ENCODE measurements around the gene SULT2B1.
A peak's percentile ranks its signal among the peaks of the same experiment; 100 is the strongest.

Gene SULT2B1

GRCh38 chr19:48607359-48607755 is 55.4 kb downstream of the SULT2B1 start:
- H3K27me3 ChIP-seq (ENCODE audit: insufficient read depth, low read length): no peaks in the 10 kb centered on the region
- H3K27ac ChIP-seq (ENCODE audit: low read depth, low read length): no peak overlapping the region
- no peak overlapping the region for H3K9ac ChIP-seq (ENCODE audit: low read depth, low read length)
- H3K4me3 ChIP-seq (ENCODE audit: low read length): no peak overlapping the region
- no peaks in the 10 kb centered on the region for H3K9me3 ChIP-seq (ENCODE audit: insufficient read depth, low read depth, low read length)
- H3K36me3 ChIP-seq (ENCODE audit: insufficient read depth, low read length): no peaks in the 10 kb centered on the region
- WGBS: 94% methylated on average over 7 of the region's 7 CpGs
- H3K4me1 ChIP-seq (ENCODE audit: insufficient read depth, low read length): no peaks in the 10 kb centered on the region

GRCh38 chr19:48608798-48609263 is 56.9 kb downstream of the SULT2B1 start:
- 71% methylated on average over 6 of the region's 9 CpGs for WGBS
- Histone ChIP-seq H3K27me3 (ENCODE audit: insufficient read depth, low read length) (no peaks in the 10 kb centered on the region), H3K4me3 (ENCODE audit: low read length) (no peak overlapping the region), H3K27ac (ENCODE audit: low read depth, low read length) (no peak overlapping the region), H3K36me3 (ENCODE audit: insufficient read depth, low read length) (no peaks in the 10 kb centered on the region), H3K4me1 (ENCODE audit: insufficient read depth, low read length) (no peaks in the 10 kb centered on the region), H3K9me3 (ENCODE audit: insufficient read depth, low read depth, low read length) (no peaks in the 10 kb centered on the region), H3K9ac (ENCODE audit: low read depth, low read length) (no peak overlapping the region)

GRCh38 chr19:48609571-48610108 is 57.7 kb downstream of the SULT2B1 start:
- 0 out of 2 replicates have a peak, but pooled peaks cover under 1% of the 10 kb centered on the region for H3K4me1 ChIP-seq (ENCODE audit: insufficient read depth, low read length)
- no peaks in the 10 kb centered on the region for H3K36me3 ChIP-seq (ENCODE audit: insufficient read depth, low read length)
- H3K27me3 ChIP-seq (ENCODE audit: insufficient read depth, low read length): no peaks in the 10 kb centered on the region
- no peaks in the 10 kb centered on the region for H3K9me3 ChIP-seq (ENCODE audit: insufficient read depth, low read depth, low read length)
- 95% methylated on average over 20 of the region's 20 CpGs for WGBS
- H3K9ac ChIP-seq (ENCODE audit: low read depth, low read length): no peak overlapping the region
- no peak overlapping the region for H3K4me3 ChIP-seq (ENCODE audit: low read length)
- H3K27ac ChIP-seq (ENCODE audit: low read depth, low read length): no peak overlapping the region

DNA sequence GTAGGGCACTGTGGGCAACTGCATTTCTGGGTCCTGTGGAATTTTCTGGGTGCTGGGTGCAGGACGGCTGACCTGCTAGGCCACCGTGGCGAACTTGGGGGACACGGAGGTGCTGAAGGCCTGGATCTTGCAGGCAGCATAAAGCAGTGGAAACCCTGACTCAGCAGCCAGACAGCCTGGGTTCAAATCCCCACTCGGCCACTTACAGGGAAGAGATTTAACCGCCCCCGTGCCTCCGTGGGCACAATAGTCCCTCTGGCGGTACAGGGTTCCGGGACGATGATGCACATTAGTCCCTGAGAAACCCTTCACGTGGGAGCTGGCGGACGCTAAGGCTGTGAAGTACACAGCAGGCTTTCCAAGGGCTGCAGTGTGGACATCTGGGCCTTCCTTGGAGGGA is 59.9 kb downstream of the SULT2B1 start:
- no peak overlapping the region for H3K27ac ChIP-seq (ENCODE audit: low read depth, low read length)
- H3K36me3 ChIP-seq (ENCODE audit: insufficient read depth, low read length): peaks cover 19% of the 10 kb centered on the region
- no peaks in the 10 kb centered on the region for H3K9me3 ChIP-seq (ENCODE audit: insufficient read depth, low read depth, low read length)
- H3K4me3 ChIP-seq (ENCODE audit: low read length): no peak overlapping the region
- H3K9ac ChIP-seq (ENCODE audit: low read depth, low read length): no peak overlapping the region
- WGBS: 93% methylated on average over 14 of the region's 14 CpGs
- H3K4me1 ChIP-seq (ENCODE audit: insufficient read depth, low read length): peaks cover 23% of the 10 kb centered on the region
- no peaks in the 10 kb centered on the region for H3K27me3 ChIP-seq (ENCODE audit: insufficient read depth, low read length)

GRCh38 chr19:48613024-48613851 is 61.3 kb downstream of the SULT2B1 start:
- H3K36me3 ChIP-seq (ENCODE audit: insufficient read depth, low read length): peaks cover 33% of the 10 kb centered on the region
- H3K4me1 ChIP-seq (ENCODE audit: insufficient read depth, low read length): peaks cover 33% of the 10 kb centered on the region
- no peaks in the 10 kb centered on the region for H3K27me3 ChIP-seq (ENCODE audit: insufficient read depth, low read length)
- no peak overlapping the region for H3K4me3 ChIP-seq (ENCODE audit: low read length)
- 96% methylated on average over 39 of the region's 39 CpGs for WGBS
- peak overlapping the region; percentile 84; the same call in 1 of the 2 replicates for H3K9ac ChIP-seq (ENCODE audit: low read depth, low read length)
- H3K27ac ChIP-seq (ENCODE audit: low read depth, low read length): no peak overlapping the region; the same call in 1 of the 2 replicates
- no peaks in the 10 kb centered on the region for H3K9me3 ChIP-seq (ENCODE audit: insufficient read depth, low read depth, low read length)

DNA sequence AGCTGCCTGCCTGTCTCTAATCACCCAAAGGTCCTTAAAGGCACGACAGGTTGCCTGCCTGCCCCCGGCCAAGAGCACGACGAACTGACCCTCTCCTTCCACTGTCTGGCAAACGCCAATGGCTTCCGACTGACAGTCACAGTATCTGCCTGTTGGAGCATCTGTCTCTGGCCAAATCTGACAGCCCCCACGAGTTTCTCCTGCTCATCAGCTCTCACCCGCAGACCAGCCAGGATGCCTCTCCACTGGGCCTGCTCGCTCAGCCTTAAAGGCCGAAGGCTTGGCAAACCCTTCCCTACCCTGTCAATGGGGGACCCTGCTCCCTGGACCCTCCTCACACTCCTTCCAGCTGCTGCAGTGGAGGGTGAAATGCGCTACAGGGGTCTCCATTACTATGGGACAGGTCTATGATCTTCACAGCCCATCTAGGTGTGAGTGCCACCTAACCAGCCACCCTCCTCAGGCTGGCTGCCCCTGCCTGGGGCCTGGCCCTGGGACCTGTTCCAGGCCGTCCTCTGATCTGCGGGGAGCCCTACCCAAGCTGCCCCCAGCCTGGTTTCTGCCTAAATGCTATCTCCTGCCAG is 62.0 kb downstream of the SULT2B1 start:
- Histone ChIP-seq H3K9ac (ENCODE audit: low read depth, low read length) (peak overlapping the region; percentile 84), H3K27ac (ENCODE audit: low read depth, low read length) (peak overlapping the region; percentile 99), H3K4me1 (ENCODE audit: insufficient read depth, low read length) (peaks cover 33% of the 10 kb centered on the region)

DNA sequence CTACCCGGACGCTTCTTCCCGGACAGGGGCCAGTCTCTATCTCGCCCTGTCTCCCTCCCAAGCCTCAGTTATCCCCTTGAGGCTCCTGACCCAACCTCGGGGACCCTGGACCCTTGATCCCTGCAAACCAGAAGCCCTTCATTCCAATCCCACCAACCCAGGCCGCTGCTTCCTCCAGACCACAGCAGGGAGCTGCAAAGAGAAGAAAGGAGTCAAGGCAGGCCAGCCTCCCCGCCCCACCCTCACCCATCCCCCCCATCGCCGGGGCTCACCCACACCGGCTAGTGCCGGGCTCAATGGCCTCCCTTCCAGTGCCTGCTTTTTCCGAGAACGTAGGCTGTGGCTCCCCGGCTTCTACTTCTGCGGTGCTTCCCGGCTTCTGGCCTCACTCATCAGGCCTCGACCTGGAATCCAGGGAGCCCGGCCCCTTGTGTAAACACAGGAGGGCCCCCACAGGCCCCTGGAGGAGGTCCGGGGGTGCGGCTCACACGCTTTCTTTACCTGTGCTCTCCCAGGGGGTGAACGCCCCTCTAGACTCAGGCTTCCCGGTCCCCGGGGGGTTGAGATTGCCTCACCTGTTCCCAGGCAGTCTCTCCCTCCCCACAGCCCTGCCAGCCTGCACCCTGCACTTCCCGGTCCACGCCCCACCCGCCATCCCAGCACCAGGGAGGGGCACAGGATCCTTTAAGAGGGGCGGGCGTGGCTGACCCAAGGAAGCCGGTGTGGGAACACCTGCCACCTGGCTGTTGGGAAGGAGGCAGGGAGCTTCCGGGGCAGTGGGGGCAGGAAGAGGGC is 62.7 kb downstream of the SULT2B1 start, which contains the start of gene FAM83E:
Gene FAM83E, minus strand, starts transcription at position 641 of the 795 bp plus-strand sequence. CDS start 1,704 bp downstream, outside the sequence.
- H3K9ac ChIP-seq (ENCODE audit: low read depth, low read length): peak within 1 kb of the TSS; percentile 84
- 29% methylated on average over 30 of the region's 31 CpGs for WGBS
- peak within 1 kb of the TSS; percentile 99 for H3K27ac ChIP-seq (ENCODE audit: low read depth, low read length)

More for the DNA sequence above, 62.0 kb downstream of the SULT2B1 start:
- Histone ChIP-seq H3K9me3 (ENCODE audit: insufficient read depth, low read depth, low read length) (no peaks in the 10 kb centered on the region), H3K27me3 (ENCODE audit: insufficient read depth, low read length) (no peaks in the 10 kb centered on the region), H3K4me3 (ENCODE audit: low read length) (no peak overlapping the region), H3K36me3 (ENCODE audit: insufficient read depth, low read length) (peaks cover 35% of the 10 kb centered on the region)
- WGBS: 90% methylated on average over 13 of the region's 13 CpGs

GRCh38 chr19:48615231-48616040 is 63.5 kb downstream of the SULT2B1 start:
- 80% methylated on average over 17 of the region's 19 CpGs for WGBS
- Histone ChIP-seq H3K27me3 (ENCODE audit: insufficient read depth, low read length) (no peaks in the 10 kb centered on the region), H3K27ac (ENCODE audit: low read depth, low read length) (peak overlapping the region; percentile 99), H3K36me3 (ENCODE audit: insufficient read depth, low read length) (peaks cover 35% of the 10 kb centered on the region), H3K4me1 (ENCODE audit: insufficient read depth, low read length) (peaks cover 37% of the 10 kb centered on the region), H3K4me3 (ENCODE audit: low read length) (peak overlapping the region; percentile 38), H3K9me3 (ENCODE audit: insufficient read depth, low read depth, low read length) (no peaks in the 10 kb centered on the region), H3K9ac (ENCODE audit: low read depth, low read length) (peak overlapping the region; percentile 84)

More for the DNA sequence above, 62.7 kb downstream of the SULT2B1 start, which contains the start of gene FAM83E:
- H3K9me3 ChIP-seq (ENCODE audit: insufficient read depth, low read depth, low read length): no peaks in the 10 kb centered on the region
- peak within 1 kb of the TSS; percentile 38 for H3K4me3 ChIP-seq (ENCODE audit: low read length)
- peaks cover 33% of the 10 kb centered on the region for H3K4me1 ChIP-seq (ENCODE audit: insufficient read depth, low read length)
- H3K36me3 ChIP-seq (ENCODE audit: insufficient read depth, low read length): peaks cover 35% of the 10 kb centered on the region
- no peaks in the 10 kb centered on the region for H3K27me3 ChIP-seq (ENCODE audit: insufficient read depth, low read length)

DNA sequence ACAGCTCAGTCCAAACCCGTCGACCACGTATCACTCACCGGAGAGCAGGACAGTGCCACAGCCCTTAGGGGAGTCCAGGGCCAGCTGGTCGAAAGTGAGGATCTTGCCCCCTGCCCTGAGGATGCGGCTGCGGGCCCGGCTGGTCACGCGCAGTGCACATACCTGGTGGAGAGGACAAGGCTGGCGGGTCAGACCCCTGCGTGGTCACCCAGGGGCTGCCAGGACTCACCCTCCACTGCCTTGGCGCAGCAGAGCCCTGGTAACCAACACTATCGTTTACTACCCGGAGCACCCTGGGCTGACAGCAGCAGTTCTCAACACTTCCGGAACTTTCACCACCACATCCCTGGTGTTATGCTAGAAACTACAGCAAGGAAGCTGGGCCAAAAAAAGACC is 64.1 kb downstream of the SULT2B1 start:
- peak overlapping the region; percentile 99; the same call in 1 of the 2 replicates for H3K27ac ChIP-seq (ENCODE audit: low read depth, low read length)
- H3K27me3 ChIP-seq (ENCODE audit: insufficient read depth, low read length): no peaks in the 10 kb centered on the region
- H3K36me3 ChIP-seq (ENCODE audit: insufficient read depth, low read length): peaks cover 35% of the 10 kb centered on the region
- peaks cover 37% of the 10 kb centered on the region for H3K4me1 ChIP-seq (ENCODE audit: insufficient read depth, low read length)
- H3K4me3 ChIP-seq (ENCODE audit: low read length): 0 out of 2 replicates have a peak overlapping the region, but pooled peaks have one; percentile 97
- peak overlapping the region; percentile 46; the same call in 1 of the 2 replicates for H3K9ac ChIP-seq (ENCODE audit: low read depth, low read length)
- H3K9me3 ChIP-seq (ENCODE audit: insufficient read depth, low read depth, low read length): no peaks in the 10 kb centered on the region
- WGBS: 94% methylated on average over 16 of the region's 16 CpGs
